ENCODE measurements around the gene ATP13A4.

GRCh38 chr3:193389335-193389734, 165.4 kb downstream of the ATP13A4 start:
- TF ChIP-seq EZH2 (IDR thresholded peaks at IDR 0.05; ENCODE audit: low read depth) = no peak
- TF ChIP-seq, protein P1, sequence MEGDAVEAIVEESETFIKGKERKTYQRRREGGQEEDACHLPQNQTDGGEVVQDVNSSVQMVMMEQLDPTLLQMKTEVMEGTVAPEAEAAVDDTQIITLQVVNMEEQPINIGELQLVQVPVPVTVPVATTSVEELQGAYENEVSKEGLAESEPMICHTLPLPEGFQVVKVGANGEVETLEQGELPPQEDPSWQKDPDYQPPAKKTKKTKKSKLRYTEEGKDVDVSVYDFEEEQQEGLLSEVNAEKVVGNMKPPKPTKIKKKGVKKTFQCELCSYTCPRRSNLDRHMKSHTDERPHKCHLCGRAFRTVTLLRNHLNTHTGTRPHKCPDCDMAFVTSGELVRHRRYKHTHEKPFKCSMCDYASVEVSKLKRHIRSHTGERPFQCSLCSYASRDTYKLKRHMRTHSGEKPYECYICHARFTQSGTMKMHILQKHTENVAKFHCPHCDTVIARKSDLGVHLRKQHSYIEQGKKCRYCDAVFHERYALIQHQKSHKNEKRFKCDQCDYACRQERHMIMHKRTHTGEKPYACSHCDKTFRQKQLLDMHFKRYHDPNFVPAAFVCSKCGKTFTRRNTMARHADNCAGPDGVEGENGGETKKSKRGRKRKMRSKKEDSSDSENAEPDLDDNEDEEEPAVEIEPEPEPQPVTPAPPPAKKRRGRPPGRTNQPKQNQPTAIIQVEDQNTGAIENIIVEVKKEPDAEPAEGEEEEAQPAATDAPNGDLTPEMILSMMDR (conservative IDR thresholded peaks at IDR 0.05) = no peak

All from PC-9 (cell line).